Neural progenitor cell (in vitro differentiated cells): ENCODE results near the gene MAP3K6. TPM values are rescaled to one million over a fixed set of nuclear protein-coding genes. Genes with fewer than 3 reads are reported as not detected.
A peak's percentile ranks its signal among the peaks of the same experiment; 100 is the strongest.
"Not testable (repeated sequence)": the region's sequence is repeated elsewhere in the genome, so short reads cannot be mapped to it uniquely, and the experiment has no call there.

ENCODE experiments used
- DNase-seq: peaks from one replicate; pipeline ENCODE4 v3.0.0-alpha.2; 2016; ENCODE audit warnings: low spot score
- H2AFZ ChIP-seq: fragments of 200-600 bp; sonication (generic); replicated peaks from 2 replicates; pipeline ENCODE4 v1.6.1; 2016; ENCODE audit warnings: antibody characterized with exemption
- H3F3A ChIP-seq: fragments of 200-600 bp; sonication (generic); 2 replicates; pipeline ENCODE4 v1.6.1; 2016; ENCODE audit warnings: antibody characterized with exemption, low read depth
- H3K27ac ChIP-seq: fragments of 200-600 bp; sonication (generic); 2 replicates; pipeline ENCODE4 v1.5.1; 2016; ENCODE audit warnings: mild to moderate bottlenecking
- H3K27me3 ChIP-seq: fragments of 200-600 bp; sonication (generic); 2 replicates; pipeline ENCODE4 v1.6.1; 2016; ENCODE audit warnings: mild to moderate bottlenecking, moderate library complexity
- H3K36me3 ChIP-seq: fragments of 200-600 bp; sonication (generic); 2 replicates; pipeline ENCODE4 v1.5.1; 2016
- H3K4me1 ChIP-seq: fragments of 200-600 bp; sonication (generic); 2 replicates; pipeline ENCODE4 v1.6.1; 2016; ENCODE audit warnings: mixed run types
- H3K4me2 ChIP-seq: fragments of 200-600 bp; sonication (generic); 2 replicates; pipeline ENCODE4 v1.6.1; 2016
- H3K4me3 ChIP-seq: fragments of 200-600 bp; sonication (generic); 2 replicates; pipeline ENCODE4 v1.5.1; 2016
- H3K79me2 ChIP-seq: fragments of 200-600 bp; sonication (generic); 2 replicates; pipeline ENCODE4 v1.6.1; 2016; ENCODE audit warnings: low read depth
- H3K9ac ChIP-seq: fragments of 200-600 bp; sonication (generic); 2 replicates; pipeline ENCODE4 v1.6.1; 2016
- H3K9me3 ChIP-seq: fragments of 200-600 bp; sonication (generic); 2 replicates; pipeline ENCODE4 v1.5.1; 2016; ENCODE audit warnings: low read depth
- H4K20me1 ChIP-seq: fragments of 200-600 bp; sonication (generic); 2 replicates; pipeline ENCODE4 v1.6.1; 2016; ENCODE audit warnings: low read depth
- H3K27ac Mint-ChIP-seq: 3 replicates; pipeline ENCODE4 v1.8.0; 2021; ENCODE audit warnings: mixed read lengths
- H3K27me3 Mint-ChIP-seq: 2 replicates; pipeline ENCODE4 v1.8.0; 2022; ENCODE audit warnings: low read depth, mild to moderate bottlenecking, inconsistent platforms, moderate library complexity, mixed read lengths; ENCODE audit not compliant: insufficient read depth
- H3K36me3 Mint-ChIP-seq: 3 replicates; pipeline ENCODE4 v1.8.0; 2021; ENCODE audit warnings: mixed read lengths
- H3K4me1 Mint-ChIP-seq: 3 replicates; pipeline ENCODE4 v1.8.0; 2021; ENCODE audit warnings: mixed read lengths
- H3K4me3 Mint-ChIP-seq: 3 replicates; pipeline ENCODE4 v1.8.0; 2021; ENCODE audit warnings: mild to moderate bottlenecking, moderate library complexity, mixed read lengths
- H3K9me3 Mint-ChIP-seq: 3 replicates; pipeline ENCODE4 v1.8.0; 2020; ENCODE audit warnings: mixed read lengths
- CTCF ChIP-seq: fragments of 200-600 bp; sonication (generic); IDR thresholded peaks from 2 replicates; pipeline ENCODE4 v1.5.1; 2017; ENCODE audit warnings: antibody characterized with exemption, mild to moderate bottlenecking
- EZH2 ChIP-seq: fragments of 200-600 bp; sonication (generic); IDR thresholded peaks from 2 replicates; pipeline ENCODE4 v1.6.1; 2017; ENCODE audit warnings: antibody characterized with exemption, mild to moderate bottlenecking, moderate library complexity
- EZH2phosphoT487 ChIP-seq: fragments of 200-600 bp; sonication (generic); IDR thresholded peaks from 2 replicates; pipeline ENCODE4 v1.6.1; 2017; ENCODE audit warnings: antibody characterized with exemption
- total RNA-seq: library from RNA; depleted of rRNA; stranded (reverse); fragments of >200 nt; gene quantifications from 2 replicates; pipeline ENCODE4 v1.2.3, GENCODE V29; 2015; ENCODE audit warnings: low replicate concordance

Gene MAP3K6
- total RNA-seq, 1 donor from 2014 or later, result 1.9 TPM

DNA sequence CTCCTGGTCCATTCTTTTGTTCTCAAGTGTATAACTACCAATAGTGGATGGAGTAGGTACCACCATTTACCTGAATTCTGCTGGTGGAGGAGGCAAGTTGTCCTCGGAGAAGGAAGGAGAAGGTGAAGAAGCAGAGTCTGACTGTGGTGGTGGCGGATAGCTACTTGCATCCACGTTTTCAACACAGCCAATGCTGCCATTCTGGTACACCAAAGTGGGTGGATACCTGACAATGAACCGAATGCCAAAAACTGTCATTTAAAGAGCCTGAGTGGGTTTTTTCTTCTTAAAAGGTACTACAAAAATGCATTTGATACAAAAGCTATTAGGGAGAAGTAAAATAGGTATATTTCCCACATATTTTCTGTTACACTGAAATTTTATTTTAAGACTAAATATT lies 45.7 kb upstream of the MAP3K6 start:
- Histone ChIP-seq H3K4me3 (no peak overlapping the region), H4K20me1 (no peaks in the 10 kb centered on the region), H3K4me2 (no peak overlapping the region), H3K36me3 (peaks cover 12% of the 10 kb centered on the region), H3K4me1 (peaks cover 21% of the 10 kb centered on the region), H3K9me3 (no peaks in the 10 kb centered on the region), H3K27me3 (no peaks in the 10 kb centered on the region), H3K27ac (no peak overlapping the region), H3F3A (peaks cover 21% of the 10 kb centered on the region), H2AFZ (no peak overlapping the region), H3K79me2 (no peaks in the 10 kb centered on the region), H3K9ac (no peak overlapping the region)
- peaks cover 68% of the 10 kb centered on the region for H3K36me3 Mint-ChIP-seq
- H3K27ac Mint-ChIP-seq, result no peak overlapping the region
- peaks cover 11% of the 10 kb centered on the region for H3K4me1 Mint-ChIP-seq
- no peak overlapping the region for H3K4me3 Mint-ChIP-seq
- TF ChIP-seq EZH2 (no peak), CTCF (no peak), EZH2phosphoT487 (no peak)
- no peaks in the 10 kb centered on the region for H3K9me3 Mint-ChIP-seq
- DNase-seq, result no peak
- peaks cover 5% of the 10 kb centered on the region for H3K27me3 Mint-ChIP-seq

GRCh38 chr1:27410709-27411108 lies 43.9 kb upstream of the MAP3K6 start:
- no peak overlapping the region for H3K4me3 ChIP-seq
- H3K27ac ChIP-seq, result peak overlapping the region; percentile 63
- peaks cover 12% of the 10 kb centered on the region for H3K36me3 ChIP-seq
- H3K9ac ChIP-seq, result no peak overlapping the region
- no peak for TF ChIP-seq CTCF
- TF ChIP-seq EZH2phosphoT487, result no peak
- TF ChIP-seq EZH2, result no peak
- Mint-ChIP-seq H3K4me1 (peaks cover 26% of the 10 kb centered on the region), H3K9me3 (no peaks in the 10 kb centered on the region), H3K27me3 (peaks cover 5% of the 10 kb centered on the region), H3K4me3 (no peak overlapping the region), H3K27ac (no peak overlapping the region), H3K36me3 (peaks cover 55% of the 10 kb centered on the region)
- no peak for DNase-seq
- H3K27me3 ChIP-seq, result no peaks in the 10 kb centered on the region
- no peaks in the 10 kb centered on the region for H3K9me3 ChIP-seq
- no peak overlapping the region for H2AFZ ChIP-seq
- peaks cover 38% of the 10 kb centered on the region for H3K4me1 ChIP-seq
- no peak overlapping the region for H3K4me2 ChIP-seq
- peaks cover 37% of the 10 kb centered on the region for H3F3A ChIP-seq
- peaks cover 6% of the 10 kb centered on the region for H4K20me1 ChIP-seq
- H3K79me2 ChIP-seq, result no peaks in the 10 kb centered on the region

GRCh38 chr1:27409669-27410068 lies 42.9 kb upstream of the MAP3K6 start:
- Histone ChIP-seq H3K79me2 (no peaks in the 10 kb centered on the region), H3K36me3 (peaks cover 12% of the 10 kb centered on the region), H3K4me2 (no peak overlapping the region), H3K9ac (no peak overlapping the region), H3K27me3 (no peaks in the 10 kb centered on the region), H3K4me1 (peaks cover 48% of the 10 kb centered on the region), H4K20me1 (peaks cover 6% of the 10 kb centered on the region), H3K9me3 (no peaks in the 10 kb centered on the region), H3F3A (peaks cover 47% of the 10 kb centered on the region), H3K4me3 (no peak overlapping the region), H2AFZ (no peak overlapping the region), H3K27ac (no peak overlapping the region)
- no peak for DNase-seq
- Mint-ChIP-seq H3K9me3 (no peaks in the 10 kb centered on the region), H3K27me3 (peaks cover 5% of the 10 kb centered on the region), H3K27ac (no peak overlapping the region), H3K36me3 (peaks cover 47% of the 10 kb centered on the region), H3K4me3 (no peak overlapping the region), H3K4me1 (peaks cover 32% of the 10 kb centered on the region)
- TF ChIP-seq EZH2phosphoT487, result no peak
- TF ChIP-seq CTCF, result no peak
- no peak for TF ChIP-seq EZH2

- H3K9me3 Mint-ChIP-seq, result no peaks in the 10 kb centered on the region
- Histone ChIP-seq H3K9me3 (no peaks in the 10 kb centered on the region), H3F3A (peaks cover 55% of the 10 kb centered on the region), H3K36me3 (peaks cover 12% of the 10 kb centered on the region), H2AFZ (no peak overlapping the region), H3K27me3 (no peaks in the 10 kb centered on the region), H4K20me1 (peaks cover 6% of the 10 kb centered on the region), H3K27ac (peak overlapping the region; percentile 37), H3K4me1 (peaks cover 56% of the 10 kb centered on the region), H3K79me2 (no peaks in the 10 kb centered on the region), H3K4me2 (no peak overlapping the region), H3K4me3 (no peak overlapping the region), H3K9ac (no peak overlapping the region)
- peaks cover 5% of the 10 kb centered on the region for H3K27me3 Mint-ChIP-seq
- H3K4me3 Mint-ChIP-seq, result no peak overlapping the region
- H3K36me3 Mint-ChIP-seq, result peaks cover 39% of the 10 kb centered on the region
- H3K27ac Mint-ChIP-seq, result no peak overlapping the region
- no peak for DNase-seq
- peaks cover 42% of the 10 kb centered on the region for H3K4me1 Mint-ChIP-seq
- TF ChIP-seq CTCF, result no peak
Observed at GRCh38 chr1:27408151-27408550, 41.4 kb upstream of the MAP3K6 start.

DNA sequence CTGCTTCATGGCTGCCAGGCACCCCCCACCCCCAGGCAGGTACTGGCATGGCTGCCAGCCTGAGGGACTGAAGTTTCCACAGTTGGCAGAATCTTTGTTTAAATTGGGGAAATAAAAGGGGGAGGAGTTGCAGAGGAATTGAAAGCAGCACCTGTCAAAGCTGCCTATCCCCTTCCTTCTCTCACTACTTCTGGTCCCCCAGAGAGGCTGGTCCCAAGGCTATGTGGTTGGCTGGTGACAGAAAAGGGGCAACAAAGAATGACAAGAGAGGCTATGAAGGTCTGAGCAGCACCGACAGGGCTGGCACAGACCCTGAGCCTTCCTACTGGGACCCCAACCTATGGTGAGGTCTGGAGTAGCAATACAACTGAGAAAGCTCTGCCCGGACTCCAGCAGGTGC lies 40.0 kb upstream of the MAP3K6 start:
- peaks cover 64% of the 10 kb centered on the region for H3K4me1 ChIP-seq
- H3K4me2 ChIP-seq, result peak overlapping the region; percentile 70
- not testable (repeated sequence) for DNase-seq, H3K36me3 ChIP-seq, H3K79me2 ChIP-seq, H3K9me3 ChIP-seq, H3K9me3 Mint-ChIP-seq, H4K20me1 ChIP-seq, H3K27ac Mint-ChIP-seq, H3K9ac ChIP-seq, H2AFZ ChIP-seq, H3K4me3 Mint-ChIP-seq, H3K27me3 ChIP-seq, H3K4me3 ChIP-seq, H3K27me3 Mint-ChIP-seq
- peaks cover 29% of the 10 kb centered on the region for H3K36me3 Mint-ChIP-seq
- H3F3A ChIP-seq, result peaks cover 67% of the 10 kb centered on the region
- H3K4me1 Mint-ChIP-seq, result peaks cover 49% of the 10 kb centered on the region
- peak overlapping the region; percentile 96 for H3K27ac ChIP-seq
